22Rv1 (cell line): ENCODE measurements around the gene DMD.

Experiments
- H3K27ac ChIP-seq: fragments of 450-650 bp; 2 replicates; pipeline ENCODE4 v1.5.1; 2017
- ZFX ChIP-seq: fragments of 450-650 bp; IDR thresholded peaks from 2 replicates; pipeline ENCODE4 v1.6.1; 2017; ENCODE audit warnings: antibody characterized with exemption, borderline replicate concordance
- TF ChIP-seq, protein P1 (sequence below): fragments of 450-650 bp; IDR thresholded peaks from 2 replicates; pipeline ENCODE4 v1.5.1; 2017; ENCODE audit warnings: mild to moderate bottlenecking

The DMD gene

DNA sequence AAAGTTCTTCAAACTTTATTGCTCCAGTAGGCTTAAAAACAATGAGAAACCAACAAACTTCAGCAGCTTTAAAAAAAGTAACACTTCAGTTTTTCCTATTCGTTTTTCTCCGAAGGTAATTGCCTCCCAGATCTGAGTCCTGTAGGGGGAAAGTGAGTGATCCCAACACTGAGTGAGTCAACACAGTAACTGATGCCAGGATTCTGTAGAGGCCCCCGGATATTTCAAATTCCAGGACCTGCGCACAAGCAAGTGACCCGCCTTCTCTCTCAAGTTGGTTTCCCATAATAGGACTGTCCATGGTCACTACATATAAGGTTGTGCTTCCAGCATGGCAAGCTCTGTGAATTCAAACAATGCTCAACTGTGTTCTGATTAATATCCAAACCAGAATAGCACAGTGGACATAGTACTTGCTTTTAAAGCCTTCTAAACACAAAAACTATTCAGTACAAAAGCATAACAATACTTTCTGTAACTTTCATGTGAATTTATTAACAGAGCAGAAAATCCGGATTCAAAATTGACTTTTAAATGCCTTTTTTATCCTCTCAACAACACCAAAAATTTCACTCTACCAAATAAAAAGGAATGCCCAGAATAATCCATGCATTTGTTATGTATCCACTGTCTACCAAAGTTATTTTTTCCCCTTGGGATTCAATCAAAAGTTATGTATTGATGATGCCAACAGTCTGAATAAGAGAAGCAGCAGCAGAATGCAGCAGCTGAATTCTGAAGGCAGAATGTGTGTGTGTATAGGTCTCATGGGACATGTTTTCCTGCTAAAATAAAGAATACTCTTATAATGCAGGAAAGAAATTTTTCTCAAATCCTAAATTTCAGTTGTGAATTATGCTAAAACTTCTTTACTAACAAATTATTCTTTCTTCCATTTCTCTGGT lies at the start of gene DMD:
DMD (minus strand) TSS at position 194 of the 905 bp plus-strand sequence. CDS start 237 bp downstream, outside the sequence.
- TF ChIP-seq, protein P1, sequence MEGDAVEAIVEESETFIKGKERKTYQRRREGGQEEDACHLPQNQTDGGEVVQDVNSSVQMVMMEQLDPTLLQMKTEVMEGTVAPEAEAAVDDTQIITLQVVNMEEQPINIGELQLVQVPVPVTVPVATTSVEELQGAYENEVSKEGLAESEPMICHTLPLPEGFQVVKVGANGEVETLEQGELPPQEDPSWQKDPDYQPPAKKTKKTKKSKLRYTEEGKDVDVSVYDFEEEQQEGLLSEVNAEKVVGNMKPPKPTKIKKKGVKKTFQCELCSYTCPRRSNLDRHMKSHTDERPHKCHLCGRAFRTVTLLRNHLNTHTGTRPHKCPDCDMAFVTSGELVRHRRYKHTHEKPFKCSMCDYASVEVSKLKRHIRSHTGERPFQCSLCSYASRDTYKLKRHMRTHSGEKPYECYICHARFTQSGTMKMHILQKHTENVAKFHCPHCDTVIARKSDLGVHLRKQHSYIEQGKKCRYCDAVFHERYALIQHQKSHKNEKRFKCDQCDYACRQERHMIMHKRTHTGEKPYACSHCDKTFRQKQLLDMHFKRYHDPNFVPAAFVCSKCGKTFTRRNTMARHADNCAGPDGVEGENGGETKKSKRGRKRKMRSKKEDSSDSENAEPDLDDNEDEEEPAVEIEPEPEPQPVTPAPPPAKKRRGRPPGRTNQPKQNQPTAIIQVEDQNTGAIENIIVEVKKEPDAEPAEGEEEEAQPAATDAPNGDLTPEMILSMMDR = no peak
- TF ChIP-seq ZFX = no peak
- H3K27ac ChIP-seq = no peak within 1 kb of the TSS

DNA sequence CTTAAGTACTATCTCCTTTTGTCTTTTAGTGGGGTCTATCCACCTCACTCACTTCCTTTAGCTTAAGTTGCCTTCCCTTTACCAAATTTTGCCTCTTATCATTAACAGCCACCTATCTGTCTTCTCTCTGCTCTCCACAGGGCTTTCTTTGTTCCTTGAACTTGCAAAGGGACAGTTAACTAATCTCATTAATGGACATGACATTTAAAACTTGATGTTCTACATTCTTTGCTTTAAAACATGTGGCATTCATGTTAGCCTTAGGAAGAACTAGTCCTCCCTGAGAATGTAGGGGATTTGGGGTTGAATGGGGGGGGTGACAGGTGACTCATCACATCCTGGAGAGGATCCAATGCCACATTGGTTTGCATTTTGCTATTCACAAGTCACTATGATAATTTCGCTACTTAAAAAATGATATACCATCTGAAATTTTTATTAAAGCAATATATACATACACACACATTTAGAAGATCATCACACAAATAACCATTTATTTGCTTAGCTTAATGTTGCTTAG lies 41.0 kb upstream of the DMD start:
- no peak overlapping the region for H3K27ac ChIP-seq
- no peak for TF ChIP-seq ZFX
- TF ChIP-seq, protein P1 = no peak

DNA sequence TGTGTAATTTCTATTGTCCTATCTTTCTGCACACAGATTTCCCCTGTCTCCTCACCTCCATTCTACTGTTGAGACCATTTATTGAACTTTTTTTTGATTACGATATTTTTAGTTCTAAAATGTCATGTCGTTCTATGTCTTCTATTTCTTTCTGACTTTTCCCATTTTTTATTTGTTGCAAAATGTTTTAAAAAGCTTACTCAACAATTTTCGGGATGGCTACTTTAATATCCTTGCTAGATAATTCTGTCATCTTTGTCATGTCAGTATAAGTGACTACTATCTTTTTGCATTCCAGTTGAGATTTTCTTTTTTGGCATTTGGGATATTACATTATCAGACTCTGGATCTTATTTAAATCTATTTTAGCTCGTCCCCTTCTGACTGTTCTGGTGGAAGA lies 7.5 kb upstream of the DMD start:
- TF ChIP-seq, protein P1 = no peak
- no peak for TF ChIP-seq ZFX
- no peak overlapping the region for H3K27ac ChIP-seq

DNA sequence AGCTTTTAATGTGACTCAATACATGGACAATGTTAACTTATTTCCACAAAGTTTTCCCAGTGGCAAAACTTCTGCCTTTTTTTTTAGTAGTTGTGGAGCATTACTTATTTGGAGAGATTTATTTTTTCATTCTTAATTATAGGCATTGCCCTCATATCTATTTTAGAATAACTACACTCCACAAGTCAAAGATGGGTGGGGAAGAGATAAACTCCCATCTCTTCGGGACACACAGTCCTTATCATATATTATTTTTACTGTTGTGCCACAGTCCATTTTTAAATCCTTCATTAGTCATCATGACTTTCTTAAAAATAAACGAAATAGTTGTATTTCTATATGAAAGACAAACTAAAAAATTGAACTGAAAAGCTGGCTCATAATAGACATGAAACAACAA lies 1.2 kb downstream of the DMD start:
- TF ChIP-seq, protein P1 = no peak
- no peak for TF ChIP-seq ZFX
- no peak overlapping the region for H3K27ac ChIP-seq

DNA sequence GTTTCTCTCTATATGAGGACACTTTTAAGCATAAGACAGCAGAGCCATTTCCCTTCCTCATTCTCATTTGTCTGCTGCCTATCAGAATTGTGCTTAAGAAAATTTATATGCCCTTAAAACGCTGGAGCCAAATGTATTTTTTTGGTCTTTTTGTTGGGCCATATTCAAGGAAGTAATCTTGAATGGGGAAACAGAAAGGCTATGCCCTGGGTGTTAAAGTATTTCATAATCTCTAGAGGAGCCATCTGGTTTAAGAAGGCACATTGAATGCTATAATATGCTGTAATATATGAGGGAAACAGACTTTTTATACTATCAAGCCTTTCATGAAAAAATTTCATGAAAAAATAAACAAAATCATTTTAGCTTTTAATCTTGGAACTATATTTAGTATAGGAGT lies 4.3 kb downstream of the DMD start:
- TF ChIP-seq ZFX = no peak
- TF ChIP-seq, protein P1 = no peak
- H3K27ac ChIP-seq = no peak overlapping the region

DNA sequence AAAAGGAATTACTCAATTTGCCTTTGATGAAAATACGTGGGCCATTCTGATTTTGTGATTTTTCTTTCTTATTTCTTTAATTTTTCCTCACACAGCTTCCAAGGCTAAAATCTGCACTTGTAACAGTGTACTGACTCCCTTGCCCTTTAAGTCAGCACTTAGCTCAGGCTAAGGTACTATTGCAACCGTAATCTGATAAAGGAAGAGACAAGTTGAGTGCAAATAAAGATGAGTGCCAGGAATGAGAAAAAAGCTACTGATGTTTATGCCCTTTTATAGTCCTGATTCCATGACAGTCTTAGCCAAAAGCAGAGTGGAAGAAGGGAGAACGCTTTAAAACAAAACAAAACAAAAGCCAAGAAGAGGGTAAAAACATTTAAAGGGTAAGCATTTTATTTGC lies 6.0 kb downstream of the DMD start:
- no peak for TF ChIP-seq ZFX
- TF ChIP-seq, protein P1 = no peak
- H3K27ac ChIP-seq = no peak overlapping the region

DNA sequence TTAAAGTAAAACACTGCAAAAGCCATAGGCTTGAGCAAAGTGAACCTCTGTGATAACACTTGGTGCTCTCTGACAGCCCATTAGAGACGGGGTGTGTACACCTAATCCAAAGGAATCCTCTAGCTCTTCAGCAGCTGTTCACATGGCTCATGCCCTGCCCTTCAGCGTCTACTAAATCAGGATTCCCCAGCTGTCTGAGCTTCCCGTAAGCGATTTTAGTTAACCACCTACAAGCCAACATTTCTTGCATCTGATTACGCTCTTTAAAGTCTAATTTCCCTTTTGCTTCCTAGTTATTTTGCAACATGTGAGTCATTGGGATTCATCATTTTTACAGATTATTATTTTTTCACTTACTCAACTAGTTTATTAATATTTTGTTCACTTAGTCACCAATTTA lies 6.5 kb downstream of the DMD start:
- TF ChIP-seq ZFX = no peak
- TF ChIP-seq, protein P1 = no peak
- no peak overlapping the region for H3K27ac ChIP-seq
